Right ventricle myocardium inferior (tissue), 1 donor: ENCODE measurements around the gene LTK. TPM values are rescaled to one million over a fixed set of nuclear protein-coding genes. Genes with fewer than 3 reads are reported as not detected.

Experiments
- total RNA-seq: library from RNA; stranded (reverse); fragmentation: NEBNext Ultra II Directional; extraction: Animal tissue kit (Norgen Biotek cat#: 25700); gene quantifications from one replicate; pipeline ENCODE4 v1.2.1, GENCODE V29; 2021
- donor health status: DM: no; HTN: yes; CAD: no; lungs with severe emphysema.

LTK gene
- total RNA-seq, 1 donor from 2014 or later, result 1.5 TPM

Other genes starting within 250 kb of the LTK start
- 0.51 TPM for gene OIP5, start 181.2 kb downstream of the LTK start, total RNA-seq
- gene NUSAP1, start 180.9 kb downstream of the LTK start, total RNA-seq, result 2.2 TPM
- 71.9 TPM for gene NDUFAF1, start 111.3 kb downstream of the LTK start, total RNA-seq
- 20.9 TPM for gene RTF1, start 96.7 kb downstream of the LTK start, total RNA-seq
- 2.7 TPM for gene ITPKA, start 20.0 kb downstream of the LTK start, total RNA-seq
- gene RPAP1, start 30.4 kb upstream of the LTK start, total RNA-seq, result 26.7 TPM
- 5.6 TPM for gene TYRO3, start 45.4 kb upstream of the LTK start, total RNA-seq
- 30.2 TPM for gene MGA, start 146.6 kb upstream of the LTK start, total RNA-seq